Measurements from ENCODE around the gene TTC9. TPM values are rescaled to one million over a fixed set of nuclear protein-coding genes. Genes with fewer than 3 reads are reported as not detected.

TTC9 gene
- total and polyA plus RNA-seq, 10 of the 15 experiments (the other 5 are each of a cell fraction or from before 2014, with no cell fraction given), result 0.87 to 15.8 (median 7.8) TPM

DNA sequence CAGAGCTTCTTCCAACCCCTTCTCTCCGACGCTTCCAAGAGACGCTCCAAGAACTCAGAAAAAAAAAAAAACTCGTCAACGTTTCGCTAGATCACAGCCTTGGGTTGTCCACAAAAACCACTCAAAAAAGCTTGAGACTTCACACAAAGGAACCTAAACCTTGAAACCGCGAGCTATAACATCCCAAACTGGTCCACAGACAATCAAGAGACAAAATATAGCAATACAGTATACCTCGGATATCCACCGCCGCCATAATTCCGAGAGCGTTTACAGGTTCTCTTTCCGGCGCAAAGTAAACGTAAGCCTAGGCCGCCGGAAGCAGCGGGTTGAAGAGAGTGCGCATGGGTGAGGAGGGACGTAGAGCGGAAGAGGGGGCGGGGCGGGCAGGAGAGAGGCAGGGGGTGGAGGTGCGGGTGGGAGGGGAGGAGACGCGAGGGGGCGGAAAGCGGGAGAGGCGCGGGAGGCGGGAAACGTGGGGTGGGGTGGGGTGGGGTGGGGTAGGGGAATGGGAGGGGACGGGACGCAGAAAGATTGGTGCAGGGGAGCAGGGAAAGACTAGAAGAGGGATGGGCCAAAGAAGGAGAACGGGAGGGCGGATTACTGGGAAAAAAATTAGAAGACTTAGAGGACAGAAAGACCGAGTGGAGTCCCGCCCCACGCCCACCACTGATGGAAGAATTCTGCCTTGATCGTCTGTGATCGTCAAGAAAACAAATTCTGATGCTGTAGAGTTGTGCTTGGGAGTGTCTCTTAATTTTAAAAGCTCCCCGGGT lies 41.1 kb upstream of the TTC9 start, which contains the start of gene MED6 (continued):
- TF ChIP-seq USF2 (IDR thresholded peaks at IDR 0.05; ENCODE audit: borderline replicate concordance, low read depth, low read length) (no peak), BRCA1 (IDR thresholded peaks at IDR 0.05; ENCODE audit: low read depth, low read length) (no peak), GABPA (IDR thresholded peaks at IDR 0.05; ENCODE audit: low read depth) (peak; percentile 97), TCF3 (IDR thresholded peaks at IDR 0.05; ENCODE audit: borderline replicate concordance, insufficient read depth, low read depth, low read length) (0 out of 2 replicates have a peak, but pooled peaks have one; percentile 22), SMAD1 (IDR thresholded peaks at IDR 0.05; ENCODE audit: low read depth, partially characterized antibody) (peak; percentile 80), ASH2L (IDR thresholded peaks at IDR 0.05; ENCODE audit: borderline replicate concordance, low read depth) (no peak; the same call in 1 of the 2 replicates), ETV6 (conservative IDR thresholded peaks at IDR 0.05 in 1 of 2, IDR thresholded peaks at IDR 0.05 in 1 of 2; ENCODE audit: borderline replicate concordance in 1 of 2, low read depth in 1 of 2) (no peak), ZNF384 (IDR thresholded peaks at IDR 0.05; ENCODE audit: borderline replicate concordance, low read depth, low read length) (peak; percentile 42; the same call in 1 of the 2 replicates), HDAC6 (IDR thresholded peaks at IDR 0.05; ENCODE audit: unreplicated experiment) (no peak), ZNF622 (IDR thresholded peaks at IDR 0.05) (no peak), JUNB (IDR thresholded peaks at IDR 0.05) (no peak), NRF1 (conservative IDR thresholded peaks at IDR 0.05; ENCODE audit: low read depth, low read length) (peak; percentile 54), SUZ12 (IDR thresholded peaks at IDR 0.05; ENCODE audit: unreplicated experiment) (no peak), NR2C2 (IDR thresholded peaks at IDR 0.05; ENCODE audit: borderline replicate concordance, control insufficient read depth, insufficient read length, low read depth) (no peak), ZNF687 (IDR thresholded peaks at IDR 0.05) (no peak), EZH2 (IDR thresholded peaks at IDR 0.05; ENCODE audit: borderline replicate concordance, control insufficient read depth, low read depth, low read length) (no peak), SIX5 (IDR thresholded peaks at IDR 0.05; ENCODE audit: low read depth, low read length, severe bottlenecking) (peak; percentile 65), ZBTB33 (IDR thresholded peaks at IDR 0.05) (no peak), RFX5 (IDR thresholded peaks at IDR 0.05; ENCODE audit: low read depth, low read length) (no peak), EED (IDR thresholded peaks at IDR 0.05; ENCODE audit: low read depth) (no peak)
- TF ChIP-seq, protein P1, sequence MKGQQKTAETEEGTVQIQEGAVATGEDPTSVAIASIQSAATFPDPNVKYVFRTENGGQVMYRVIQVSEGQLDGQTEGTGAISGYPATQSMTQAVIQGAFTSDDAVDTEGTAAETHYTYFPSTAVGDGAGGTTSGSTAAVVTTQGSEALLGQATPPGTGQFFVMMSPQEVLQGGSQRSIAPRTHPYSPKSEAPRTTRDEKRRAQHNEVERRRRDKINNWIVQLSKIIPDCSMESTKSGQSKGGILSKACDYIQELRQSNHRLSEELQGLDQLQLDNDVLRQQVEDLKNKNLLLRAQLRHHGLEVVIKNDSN (IDR thresholded peaks at IDR 0.05; ENCODE audit: borderline replicate concordance, extremely low read length, insufficient read depth, low read depth, low read length), result no peak

Measured in GM12878 (cell line).